OCI-LY1 (cell line): ENCODE data around the gene IFT81.

Experiments used
- CTCF ChIP-seq: fragments of 200-600 bp; sonication (generic), shearing (Covaris generic); IDR thresholded peaks from 2 replicates; pipeline ENCODE4 v1.5.1; 2017; ENCODE audit warnings: mild to moderate bottlenecking, antibody characterized with exemption, low read length, moderate library complexity, mixed read lengths
- EZH2 ChIP-seq: fragments of 200-600 bp; sonication (generic), shearing (Covaris generic); IDR thresholded peaks from 2 replicates; pipeline ENCODE4 v1.8.0; 2017; ENCODE audit warnings: borderline replicate concordance, mixed run types, mild to moderate bottlenecking, antibody characterized with exemption, low read length, moderate library complexity, mixed read lengths

GRCh38 chr12:110134691-110135411 is 10.7 kb downstream of the IFT81 start:
- TF ChIP-seq EZH2 (no peak), CTCF (no peak)
